GM19240 (cell line): Measurements from ENCODE around the gene CNTFR.

Experiments used
- DNase-seq: peaks from one replicate; pipeline ENCODE4 v3.0.0; 2011; ENCODE audit warnings: low spot score; ENCODE audit not compliant: insufficient read length

The CNTFR gene

DNA sequence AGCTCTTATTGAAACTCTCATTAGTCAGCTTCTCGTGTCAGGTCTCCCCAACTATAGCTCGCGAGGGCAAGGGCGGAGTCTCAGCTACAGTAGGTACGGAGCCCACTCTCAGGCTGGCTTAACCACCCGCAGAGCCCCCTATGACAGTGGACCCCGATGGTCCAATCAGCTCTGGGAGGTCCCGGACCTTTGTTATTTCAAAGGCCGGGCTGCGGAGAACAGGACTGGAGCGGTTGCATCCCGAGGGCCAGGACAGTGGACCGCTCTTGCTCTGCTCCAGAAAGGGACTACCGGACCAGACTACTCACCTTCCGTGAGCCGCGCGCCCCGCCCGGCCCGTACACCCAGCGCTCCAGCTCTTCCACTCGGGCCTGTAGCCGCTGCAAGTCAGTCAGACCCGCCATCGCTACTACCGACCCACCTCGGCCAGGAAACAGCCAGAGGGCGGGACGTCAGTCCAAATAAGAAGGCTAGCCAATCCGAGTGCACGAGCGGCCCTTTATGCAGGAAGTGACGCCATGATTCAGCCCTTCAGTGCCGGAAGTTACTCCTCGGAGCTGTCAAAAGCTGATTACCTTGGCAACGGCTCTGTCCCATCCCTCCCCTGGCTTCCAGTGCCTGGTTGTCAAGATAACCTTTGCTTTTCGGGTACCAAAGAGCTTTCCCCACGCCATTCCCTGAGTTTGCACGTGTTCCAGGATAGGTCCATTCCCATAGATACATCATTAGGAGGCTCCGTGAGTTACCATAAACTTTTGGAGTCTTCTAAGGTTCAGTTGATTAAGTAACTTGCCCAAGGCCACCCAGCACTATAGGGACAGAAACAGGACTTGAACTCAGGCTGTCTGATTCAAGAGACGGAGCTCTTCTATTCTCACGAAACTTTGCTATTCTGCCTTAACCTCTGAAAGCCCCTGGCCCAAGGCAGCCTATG, 30.8 kb upstream of the CNTFR start, which contains the start of gene DCTN3:
TSS of gene DCTN3 (minus strand) at position 435 of the 934 bp plus-strand sequence. CDS start at position 404, 31 bp downstream.
- peak; percentile 99 for DNase-seq

DNA sequence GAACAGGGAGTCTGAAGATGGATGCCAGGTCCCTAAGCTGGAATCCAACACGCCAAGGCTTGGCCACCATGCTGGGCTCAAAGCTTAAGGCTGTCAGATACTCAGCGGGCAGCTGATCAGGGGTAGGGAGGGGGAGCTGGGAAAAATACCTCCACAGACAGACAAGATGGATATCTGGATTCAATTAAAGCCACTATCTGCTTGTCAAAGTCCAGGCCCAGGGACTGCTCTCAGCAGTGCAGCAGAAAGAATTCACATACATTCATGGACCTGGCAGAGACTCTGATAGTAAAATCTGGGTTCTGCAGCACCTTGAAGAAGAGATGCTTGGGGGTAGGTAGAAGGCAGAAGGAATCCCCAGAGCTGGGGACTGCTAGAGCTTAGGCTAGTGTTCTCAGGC, 25.6 kb upstream of the CNTFR start:
- DNase-seq: no peak

DNA sequence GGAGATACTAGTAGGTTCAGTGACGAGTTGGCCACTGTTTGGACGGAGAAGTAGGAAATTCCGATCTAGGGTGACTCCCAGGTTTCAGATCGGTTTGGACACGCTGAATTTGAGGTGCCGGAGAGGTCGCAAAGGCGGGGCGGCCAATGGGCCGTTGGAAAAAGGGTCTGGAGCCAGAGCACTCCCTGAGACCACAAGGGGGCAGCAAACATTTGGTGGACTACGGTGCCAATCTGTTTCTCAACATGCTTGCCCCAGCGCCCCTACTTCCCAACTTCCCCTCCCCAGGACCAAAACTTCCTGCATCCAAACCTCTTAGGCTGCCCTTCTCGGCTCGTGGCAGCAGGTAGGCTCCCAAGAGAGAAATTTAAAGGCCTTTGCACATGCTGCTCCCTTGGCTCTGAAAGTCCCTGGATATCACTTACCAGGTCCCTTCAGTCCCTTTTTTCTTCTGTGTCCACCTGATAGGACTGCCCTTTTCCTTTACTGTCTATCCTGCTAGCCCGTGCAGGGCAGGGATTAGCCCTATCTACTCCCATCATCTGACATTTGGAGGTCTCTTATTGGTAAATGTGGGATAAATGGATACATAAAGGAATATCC, 23.4 kb upstream of the CNTFR start:
- DNase-seq: peak; percentile 47

DNA sequence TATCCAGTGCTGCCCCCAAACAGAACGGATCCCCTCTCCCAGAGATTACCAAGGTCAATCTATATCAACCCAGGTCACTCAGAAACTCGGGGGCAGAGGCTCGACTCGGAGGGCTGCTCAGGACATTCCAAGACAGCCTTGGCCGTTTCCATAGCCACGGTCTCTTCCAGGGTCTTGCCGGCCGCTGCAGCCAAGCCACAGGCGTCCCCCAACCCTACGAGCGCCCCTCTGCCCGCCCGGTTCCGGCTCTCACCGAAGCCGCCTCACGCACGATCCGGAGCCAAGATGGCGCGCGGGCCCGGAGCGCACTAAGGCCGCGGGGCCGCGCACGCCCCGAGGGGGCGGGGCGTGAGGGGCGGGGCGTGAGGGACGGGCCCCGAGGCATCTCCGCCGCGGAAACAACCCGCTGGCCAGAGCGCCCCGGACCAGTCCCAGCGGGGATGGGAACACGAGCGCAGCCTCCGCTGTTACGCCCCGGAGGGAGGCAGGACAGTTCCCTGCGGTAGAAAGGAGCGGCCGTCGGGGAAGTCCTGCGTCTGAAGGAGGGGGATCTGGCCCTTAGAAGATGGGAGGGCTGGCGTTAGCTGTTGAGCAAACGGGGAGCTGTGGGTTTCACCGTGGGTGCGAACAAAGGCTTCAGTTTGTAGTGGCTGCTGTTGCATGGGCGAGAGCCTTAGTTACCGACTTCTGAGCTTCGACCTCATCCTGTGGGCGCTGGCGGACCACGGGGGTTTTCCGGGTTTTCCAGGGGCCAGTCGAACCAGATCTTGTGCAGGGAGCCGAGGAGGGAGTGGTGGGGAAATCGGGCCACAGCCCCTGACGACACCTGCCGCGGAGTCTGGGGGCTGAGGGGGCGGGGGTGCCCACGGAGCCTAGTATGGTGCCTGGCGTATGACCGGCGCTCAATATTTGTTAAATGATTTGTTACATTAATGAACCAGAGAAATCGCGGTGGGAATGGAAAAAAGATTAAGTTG, 22.6 kb upstream of the CNTFR start, which contains the start of gene RPP25L:
TSS of gene RPP25L (minus strand) at position 287 of the 977 bp plus-strand sequence. CDS start 801 bp downstream, outside the sequence.
- peak; percentile 87 for DNase-seq

DNA sequence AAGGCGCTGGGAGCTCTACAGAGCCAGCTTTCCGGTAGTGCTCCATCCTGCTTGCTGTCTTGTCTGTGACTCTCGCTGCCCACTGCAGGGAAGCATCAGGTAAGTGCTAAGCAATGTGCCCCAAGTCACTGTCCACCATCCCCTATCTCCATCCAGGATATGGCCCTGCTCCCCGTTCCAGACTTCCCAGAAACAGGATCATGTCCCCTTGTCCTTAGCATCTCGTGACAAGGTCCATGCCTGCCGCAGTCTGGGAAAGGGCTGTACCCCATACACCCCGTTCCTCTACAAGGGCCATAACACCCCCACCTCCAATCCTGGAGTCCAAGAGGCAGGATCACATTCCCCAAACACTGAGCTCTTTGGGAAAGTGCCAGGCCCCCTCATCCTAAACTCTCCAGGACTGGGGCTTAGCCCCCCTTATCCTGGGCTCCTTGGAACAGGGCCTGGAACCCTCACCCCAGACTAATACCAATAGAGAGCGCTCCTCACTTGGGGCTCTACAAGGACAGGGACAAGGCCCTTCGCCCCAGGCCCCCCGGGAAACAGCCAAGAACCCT, 21.8 kb upstream of the CNTFR start:
- DNase-seq: no peak

DNA sequence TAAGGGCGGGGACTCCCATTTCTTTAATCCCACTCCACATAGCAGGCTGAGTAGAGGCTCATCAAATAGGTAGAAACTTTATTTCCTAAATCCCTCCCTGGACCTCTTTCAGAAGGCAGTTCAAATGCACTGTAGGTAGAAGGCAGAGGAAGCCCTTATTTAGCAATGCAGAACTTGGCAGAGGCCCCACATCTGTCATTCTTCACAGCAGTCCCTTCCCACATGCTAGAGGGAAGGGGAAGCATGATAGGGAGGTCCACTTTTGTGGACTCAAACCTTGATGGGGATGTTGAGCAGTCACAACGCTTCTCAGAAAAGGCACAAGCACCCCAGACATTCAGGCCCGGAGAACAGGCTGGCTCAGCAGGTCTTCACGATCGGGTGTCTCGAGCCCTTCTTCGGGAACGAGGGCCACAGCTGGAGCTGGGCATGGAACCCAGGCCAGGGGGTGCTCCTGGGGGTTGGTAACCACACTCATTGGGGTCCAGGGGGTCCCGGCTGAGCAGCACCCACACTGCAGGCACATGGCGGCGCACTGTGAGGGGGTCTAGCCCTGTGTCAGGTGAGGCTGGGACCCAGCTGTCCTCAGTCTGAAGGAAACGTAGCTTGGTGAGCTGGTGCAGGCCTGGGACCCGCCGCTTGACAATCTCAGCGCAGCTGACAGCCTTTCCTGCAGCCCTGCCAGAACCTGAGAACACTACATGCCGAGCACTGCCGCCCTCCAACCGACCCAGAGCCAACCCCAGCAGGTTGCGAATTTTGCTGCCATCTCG, 21.1 kb upstream of the CNTFR start:
- DNase-seq: no peak

DNA sequence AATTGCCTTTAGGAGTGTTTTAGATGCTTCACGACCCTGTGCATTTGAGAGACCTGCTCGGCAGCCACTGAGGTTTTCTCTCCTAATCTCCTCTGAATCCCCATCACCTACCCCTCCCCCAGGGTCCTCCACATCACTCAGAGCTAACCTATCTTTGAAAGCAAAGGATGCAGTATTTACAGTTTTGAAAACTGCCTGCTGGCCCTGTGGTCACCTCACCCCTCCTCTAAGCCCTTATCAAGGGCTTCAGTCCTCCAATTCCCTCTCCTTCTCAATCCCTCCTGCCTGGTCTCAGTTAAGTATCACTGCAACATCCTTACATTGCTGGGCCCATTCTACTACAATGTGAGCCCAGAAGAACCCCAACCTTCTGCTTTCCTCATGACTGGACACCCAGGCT, 17.8 kb upstream of the CNTFR start:
- DNase-seq: no peak

DNA sequence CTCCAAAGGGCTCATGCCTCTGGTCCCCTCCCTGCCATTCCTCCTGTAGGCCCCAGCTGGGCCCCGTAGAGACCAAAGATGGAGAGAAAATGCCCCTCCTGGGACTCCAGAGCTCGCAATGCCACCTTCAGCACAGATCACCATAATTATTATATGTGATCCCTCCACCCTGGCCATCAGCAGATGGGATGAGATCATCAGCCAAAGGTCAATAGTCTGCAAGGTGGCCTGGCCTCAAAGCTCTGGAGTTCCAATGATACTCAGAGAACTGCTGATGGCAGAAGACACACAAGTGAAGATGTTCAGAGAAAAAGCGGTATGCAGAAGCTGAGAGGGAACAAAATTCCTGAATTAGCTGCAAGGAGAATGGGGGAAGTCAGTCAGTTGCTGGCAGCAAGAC, 17.4 kb upstream of the CNTFR start:
- no peak for DNase-seq

DNA sequence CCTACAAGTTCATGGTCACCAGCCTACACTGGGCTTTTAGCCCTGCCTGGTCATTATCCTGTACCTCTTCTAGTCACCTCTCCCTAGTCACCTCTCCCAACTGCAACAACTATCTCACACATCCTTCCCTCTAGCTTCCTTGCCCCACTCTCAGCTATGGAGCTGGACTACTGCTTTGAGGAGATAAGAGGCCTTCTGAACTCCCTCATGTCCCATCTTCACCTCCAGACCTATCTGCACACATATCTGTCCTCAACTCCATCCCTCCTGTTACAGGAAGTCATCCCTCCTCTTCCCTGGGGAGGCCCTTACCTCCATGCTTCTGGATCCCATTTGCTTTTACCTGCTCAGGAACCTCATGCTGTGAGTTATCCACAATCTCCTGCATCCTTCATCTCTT, 16.7 kb upstream of the CNTFR start:
- no peak for DNase-seq

DNA sequence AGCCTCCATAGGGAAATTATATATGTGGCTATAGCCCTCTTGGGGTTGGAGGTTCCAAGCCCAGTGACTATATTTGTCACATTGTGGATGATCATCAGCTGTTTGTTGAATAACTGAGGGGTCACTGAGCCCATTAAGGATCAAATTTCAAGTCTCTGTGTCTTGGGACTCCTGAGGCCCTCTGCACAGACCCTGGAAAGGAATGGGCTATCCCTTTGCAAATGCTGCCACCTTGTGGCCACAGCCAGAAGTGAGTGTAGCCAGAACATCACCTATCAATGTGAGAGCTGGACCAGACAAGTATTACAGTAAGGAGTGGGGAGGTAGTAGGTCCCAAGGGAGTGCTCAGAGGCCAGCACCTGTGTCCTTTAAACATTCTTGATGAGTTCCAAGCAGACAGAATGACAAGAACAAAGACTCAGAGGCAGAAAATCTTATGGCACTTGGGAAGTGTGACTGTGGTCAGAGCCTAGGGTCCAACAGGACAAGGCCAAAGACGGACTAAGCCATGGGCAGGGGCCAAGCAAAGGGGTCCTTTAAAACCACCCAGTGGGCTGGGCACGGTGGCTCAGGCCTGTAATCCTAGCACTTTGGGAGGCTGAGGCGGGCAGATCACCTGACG, 14.2 kb upstream of the CNTFR start:
- peak; percentile 87 for DNase-seq

DNA sequence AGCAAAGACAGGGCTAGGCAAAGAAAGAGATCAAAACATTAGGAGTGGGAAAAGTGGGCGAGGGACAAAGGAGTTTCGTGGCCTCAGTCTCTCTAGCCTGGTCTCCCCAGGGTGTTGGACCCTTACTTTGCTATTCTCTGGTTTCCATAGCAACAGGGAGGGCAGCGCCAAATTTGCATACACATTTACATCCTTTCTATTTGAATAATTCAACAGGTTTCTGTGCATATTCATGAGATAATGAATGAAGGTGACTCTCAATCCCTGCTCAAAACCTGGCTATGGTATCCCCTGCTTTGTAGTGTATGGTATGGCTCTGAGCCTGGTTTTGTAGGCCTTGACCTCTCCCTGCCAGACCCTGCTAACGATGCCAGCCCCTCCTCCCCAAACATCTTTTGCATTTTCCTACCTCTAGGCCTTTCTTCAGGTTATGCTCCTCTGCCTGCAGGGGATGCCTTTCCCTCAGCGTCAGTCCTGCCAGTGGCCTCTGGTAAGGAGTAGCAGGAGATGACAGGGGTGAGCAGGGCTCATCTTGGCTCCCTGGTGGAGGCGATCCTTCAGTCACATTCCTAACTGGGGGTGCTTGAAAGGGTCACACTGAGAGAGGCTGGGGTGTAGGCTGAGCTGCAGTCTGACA, 12.5 kb upstream of the CNTFR start:
- no peak for DNase-seq

DNA sequence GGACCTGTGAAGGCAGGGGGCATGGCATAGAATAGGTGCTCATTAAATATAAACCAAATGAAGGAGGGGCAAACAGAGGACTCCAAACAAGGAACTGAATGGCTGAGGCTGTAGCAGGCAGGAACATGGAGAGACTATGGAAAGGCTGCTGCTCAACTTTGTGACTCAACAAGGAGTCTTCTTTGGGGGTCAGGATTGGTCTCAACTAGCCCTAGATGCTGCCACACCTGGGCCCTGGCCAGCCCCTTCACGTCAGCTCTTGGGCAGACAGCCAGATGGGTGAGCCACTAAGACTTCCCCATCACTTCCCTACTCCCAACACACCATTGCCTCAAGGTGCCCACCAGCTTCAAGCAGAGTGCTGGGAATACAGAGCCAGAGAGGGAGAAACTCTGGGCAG, 11.4 kb upstream of the CNTFR start:
- no peak for DNase-seq

DNA sequence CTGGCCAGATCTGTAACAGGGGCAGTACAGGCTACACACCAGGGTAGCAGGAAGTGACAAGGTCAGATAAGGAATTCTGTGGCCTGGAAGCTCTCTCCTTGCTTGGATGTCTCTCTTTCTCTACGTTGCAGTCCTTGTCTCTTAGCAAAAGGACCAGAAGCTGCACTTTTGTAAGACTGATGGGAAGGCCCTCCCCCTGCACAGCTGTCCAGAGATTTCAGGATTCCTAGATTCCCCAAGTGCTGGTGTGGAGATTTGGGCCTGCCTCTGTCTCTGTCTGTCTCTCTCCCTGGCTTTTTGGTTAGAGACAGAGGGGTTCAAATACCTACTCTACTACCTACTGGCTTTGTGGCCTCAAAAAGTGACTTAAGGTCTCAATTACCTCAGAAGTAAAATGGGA, 10.0 kb upstream of the CNTFR start:
- no peak for DNase-seq

DNA sequence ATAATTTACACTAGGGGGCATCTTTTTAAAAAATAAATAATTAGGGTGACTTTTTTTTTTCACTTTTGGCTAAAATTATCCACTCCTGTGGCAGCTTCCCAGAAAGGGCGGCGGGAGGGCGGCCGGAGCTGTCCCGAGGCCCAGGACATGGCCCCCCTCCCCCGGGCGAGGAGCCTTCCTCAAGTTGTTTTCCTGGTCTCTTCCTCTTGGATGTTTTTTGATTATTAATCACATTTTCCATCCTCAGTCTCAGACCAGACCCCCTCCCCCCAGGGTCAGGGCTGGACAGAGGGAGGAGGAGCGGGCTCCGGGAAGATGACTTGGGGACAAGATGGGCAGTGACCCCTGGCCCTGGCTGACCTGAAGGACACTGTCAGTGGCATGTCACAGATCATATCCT, 4.7 kb upstream of the CNTFR start:
- DNase-seq: no peak

DNA sequence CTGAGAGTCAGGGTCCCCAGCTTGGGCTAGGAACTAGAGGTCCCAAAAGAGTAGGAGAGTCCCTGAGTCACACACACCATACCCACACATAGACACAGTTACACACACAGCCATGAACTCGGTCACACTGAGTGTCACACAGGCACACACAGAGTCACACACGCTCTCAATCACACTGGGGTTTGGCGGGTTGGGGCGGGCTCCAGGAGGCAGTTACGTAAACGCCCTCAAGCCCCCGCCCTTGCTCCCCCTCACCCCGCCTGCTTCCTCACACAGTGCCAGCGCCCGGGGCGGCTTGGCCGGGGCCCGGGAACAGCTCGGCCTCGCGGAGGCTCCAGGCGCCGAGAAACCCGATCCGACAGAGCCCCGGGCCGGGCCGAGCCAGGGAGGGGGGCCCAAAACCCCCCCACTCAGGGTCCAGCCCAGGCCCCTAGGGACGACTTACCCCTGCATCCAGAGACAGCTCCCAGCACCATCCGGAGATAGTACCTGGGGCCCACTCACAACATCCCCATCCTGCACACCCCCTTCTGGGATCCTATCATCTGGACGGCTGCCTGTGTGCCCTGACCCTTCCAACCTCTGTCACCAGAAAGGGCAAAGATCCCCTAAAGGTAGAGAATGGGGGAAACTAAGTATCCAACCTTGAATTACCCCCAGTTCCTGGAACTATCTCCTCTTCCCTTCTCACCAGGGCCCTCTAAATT, 3.5 kb upstream of the CNTFR start:
- DNase-seq: no peak

DNA sequence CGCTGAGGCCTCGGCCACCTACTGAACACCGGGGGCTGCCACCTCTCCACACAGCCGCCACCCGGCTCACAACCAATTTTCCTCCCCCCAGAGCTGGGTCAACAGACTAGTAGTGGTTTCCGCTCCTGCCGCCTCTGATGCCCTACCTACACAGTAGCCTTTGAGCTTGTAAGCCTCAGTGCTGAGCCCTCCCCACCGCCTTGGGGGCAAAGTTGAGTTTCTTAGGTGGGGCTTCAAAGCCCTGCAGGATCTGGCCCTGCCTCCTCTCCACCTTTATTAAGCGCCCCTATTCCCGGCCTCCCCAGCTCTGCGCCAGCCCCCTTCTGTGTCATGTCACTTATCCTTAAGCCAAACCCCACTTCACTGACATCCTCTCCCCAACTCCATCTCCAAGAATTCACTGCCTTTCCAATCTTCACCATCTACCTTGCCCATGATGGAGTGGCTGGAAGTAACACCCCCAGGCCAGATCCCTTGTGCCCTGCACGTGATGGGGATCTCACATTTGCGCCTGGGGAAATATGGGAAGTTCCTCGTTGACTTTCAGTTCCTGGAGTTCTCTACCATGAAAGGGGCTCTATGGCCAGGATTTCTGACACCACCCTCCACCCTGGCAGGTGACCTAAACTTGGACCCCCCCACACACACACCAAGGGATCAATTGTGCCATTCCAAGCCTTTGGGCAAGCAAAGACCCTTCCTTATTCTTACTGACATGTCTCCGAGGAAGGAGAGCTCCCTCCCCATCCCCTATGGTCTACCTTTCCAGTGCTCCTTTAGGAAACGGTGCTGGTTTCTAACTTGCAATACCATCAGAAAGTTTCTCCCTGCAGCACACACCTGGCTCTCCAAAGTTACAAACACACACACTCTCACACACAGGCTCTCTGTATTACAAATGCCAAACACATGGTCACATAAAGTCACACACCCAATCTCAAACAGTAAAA, 2.7 kb upstream of the CNTFR start:
- no peak for DNase-seq

DNA sequence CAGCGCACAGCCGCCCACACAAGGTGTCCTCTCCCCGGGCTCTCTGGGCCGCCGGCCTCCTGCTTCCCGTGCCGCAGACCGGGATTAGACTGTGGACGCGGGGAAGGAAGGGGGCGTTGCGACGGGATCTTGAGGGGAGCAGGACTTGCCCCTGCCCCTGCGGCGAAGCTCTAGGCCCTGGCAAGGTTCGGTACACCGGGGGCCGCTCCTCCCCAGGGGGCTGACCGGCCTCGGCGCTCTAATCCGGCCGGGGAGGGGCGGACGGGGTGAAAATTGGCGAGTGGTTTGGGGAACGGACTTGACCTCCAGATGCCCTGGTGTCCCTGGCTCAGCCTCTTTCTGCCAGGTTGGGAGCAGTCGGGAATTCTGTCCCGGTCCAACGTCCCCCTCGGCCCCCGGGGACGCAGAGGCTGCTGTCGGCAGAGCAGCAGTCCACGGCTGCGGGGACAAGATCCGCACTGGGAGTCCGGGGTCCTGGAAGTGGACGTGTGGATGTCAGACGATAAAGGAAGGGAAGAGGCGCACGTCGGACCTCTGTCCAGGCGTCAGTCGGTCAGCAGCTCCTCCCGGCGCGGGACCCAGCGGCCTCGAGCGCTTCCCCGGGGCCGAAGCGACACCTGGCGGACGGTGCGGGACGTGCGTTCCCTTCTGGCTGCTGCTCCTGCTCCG, 1.9 kb upstream of the CNTFR start:
- DNase-seq: peak; percentile 92
